T-cell (primary cell): ENCODE results near the gene CD22. TPM values are rescaled to one million over a fixed set of nuclear protein-coding genes. Genes with fewer than 3 reads are reported as not detected.

ENCODE experiments used
- ATAC-seq, 4 experiments: fragments of 200-7000 bp in 3 of 4; fragments of 150-1000 bp in 1 of 4; cut with Tn5 transposase; replicated peaks in 1 of 4; 1 replicate in 3 of 4; 2 replicates in 1 of 4; pipeline ENCODE4 v1.10.0; 2021; ENCODE audit warnings: moderate library complexity in 3 of 4, mild to moderate bottlenecking in 2 of 4, moderate number of reproducible peaks in 1 of 4
- CTCF ChIA-PET, 2 donors: fragments of 300-600 bp; sonication (Branson Sonifier 250); formaldehyde crosslinking; loops; one replicate each; lab custom pipeline; 2022; ENCODE audit warnings: antibody characterized with exemption in 2 of 2; lab: Charles Lee
- POLR2A ChIA-PET, 2 donors: fragments of 300-600 bp; sonication (Branson Sonifier 250); formaldehyde crosslinking; loops; one replicate each; lab custom pipeline; 2022; ENCODE audit warnings: antibody characterized with exemption in 2 of 2; lab: Charles Lee
- DNase-seq, 35 experiments: peaks; one replicate each; pipeline versions ENCODE4 v3.0.0 to v3.0.0-alpha.2; 2013 to 2023
- H3K27ac ChIP-seq: one replicate; pipeline ENCODE4 v1.5.1; 2013; ENCODE audit warnings: low read length
- H3K27me3 ChIP-seq, 2 experiments: replicated peaks in 1 of 2; 1 replicate in 1 of 2; 2 replicates in 1 of 2; pipeline versions ENCODE4 v1.6.1 to v1.7.0; 2013; ENCODE audit warnings: low read length in 1 of 2, mixed read lengths in 1 of 2; ENCODE audit not compliant: control insufficient read depth in 2 of 2, insufficient read depth in 2 of 2; ENCODE audit errors: extremely low read depth in 1 of 2
- H3K36me3 ChIP-seq, 2 donors: 1 replicate in 1 of 2; 2 replicates in 1 of 2; pipeline versions ENCODE4 v1.6.1 to v1.7.0; 2013; ENCODE audit warnings: low read length in 1 of 2; ENCODE audit not compliant: control insufficient read depth in 2 of 2, insufficient read depth in 1 of 2; ENCODE audit errors: extremely low read depth in 1 of 2
- H3K4me1 ChIP-seq, 2 experiments: 1 replicate in 1 of 2; 2 replicates in 1 of 2; pipeline versions ENCODE4 v1.6.1 to v1.7.0; 2013; ENCODE audit warnings: low read length in 2 of 2, mixed read lengths in 1 of 2; ENCODE audit not compliant: insufficient read depth in 2 of 2, control insufficient read depth in 1 of 2; ENCODE audit errors: extremely low read depth in 1 of 2
- H3K4me3 ChIP-seq, 2 donors: 1 replicate in 1 of 2; 2 replicates in 1 of 2; pipeline versions ENCODE4 v1.5.1 to v1.7.0; 2013; ENCODE audit warnings: mild to moderate bottlenecking in 2 of 2, low read length in 1 of 2, moderate library complexity in 1 of 2; ENCODE audit not compliant: control insufficient read depth in 1 of 2; ENCODE audit errors: extremely low read depth in 1 of 2
- H3K9me3 ChIP-seq: 2 replicates; pipeline ENCODE4 v1.7.0; 2013
- H3K27ac Mint-ChIP-seq, 2 donors: one replicate each; pipeline ENCODE4 v1.8.0; 2020 to 2021; ENCODE audit warnings: mild to moderate bottlenecking in 2 of 2, mixed read lengths in 2 of 2
- H3K27me3 Mint-ChIP-seq, 2 donors: one replicate each; pipeline ENCODE4 v1.8.0; 2021 to 2022; ENCODE audit warnings: mixed read lengths in 2 of 2
- H3K36me3 Mint-ChIP-seq: one replicate; pipeline ENCODE4 v1.8.0; 2021; ENCODE audit warnings: mixed read lengths
- H3K4me1 Mint-ChIP-seq, 3 donors: one replicate each; pipeline ENCODE4 v1.8.0; 2020 to 2022; ENCODE audit warnings: mixed read lengths in 3 of 3, mild to moderate bottlenecking in 1 of 3
- H3K4me3 Mint-ChIP-seq, 3 donors: one replicate each; pipeline ENCODE4 v1.8.0; 2020 to 2022; ENCODE audit warnings: mild to moderate bottlenecking in 3 of 3, mixed read lengths in 3 of 3, moderate library complexity in 3 of 3
- H3K9me3 Mint-ChIP-seq, 3 donors: one replicate each; pipeline ENCODE4 v1.8.0; 2020 to 2022; ENCODE audit warnings: mixed read lengths in 3 of 3
- WGBS: methylation state at CpG from one replicate; pipeline ENCODE4 v1.1.5; 2013; ENCODE audit warnings: missing lambda C conversion rate; ENCODE audit not compliant: insufficient coverage; 5-methylcytosine and 5-hydroxymethylcytosine counted together
- total RNA-seq, 35 experiments: library from RNA in 6 of 35; stranded (reverse) in 6 of 35; fragments of 120-200 nt in 1 of 35; gene quantifications; one replicate each; pipeline versions ENCODE4 v1.2.1 to v1.2.4 and lab custom pipeline; 2013 to 2026

The CD22 gene
- total RNA-seq, 5 donors from 2014 or later (not counting 1 experiment from before 2014, with no cell fraction given), result 6.6 to 25.7 (median 8.7) TPM

GRCh38 chr19:35314858-35315470 is 14.0 kb upstream of the CD22 start:
- ChIA-PET CTCF (interaction anchor here in 1 of 2 donors (0.6 kb wide), 1 partner anchor 41 kb away, joined by 4 read pairs; no protein-coding TSS in a partner anchor), POLR2A (no interaction called here)
- peaks cover 0 to 5% of the 10 kb centered on the region in 2 donors for H3K27me3 Mint-ChIP-seq
- Histone ChIP-seq H3K9me3 (no peaks in the 10 kb centered on the region), H3K4me1 (no peaks in the 10 kb centered on the region), H3K4me3 (no peak overlapping the region), H3K27me3 (peaks cover 0 to 24% of the 10 kb centered on the region in 2 experiments), H3K27ac (no peak overlapping the region), H3K36me3 (no peaks in the 10 kb centered on the region)
- DNase-seq, result no peak
- no peaks in the 10 kb centered on the region for H3K36me3 Mint-ChIP-seq
- ATAC-seq, result no peak
- H3K27ac Mint-ChIP-seq, result no peak overlapping the region
- H3K4me1 Mint-ChIP-seq, result peaks cover 0 to 9% (median 5%) of the 10 kb centered on the region in 3 donors
- no peaks in the 10 kb centered on the region for H3K9me3 Mint-ChIP-seq
- H3K4me3 Mint-ChIP-seq, result no peak overlapping the region
- 85% methylated on average over 8 of the region's 10 CpGs for WGBS

GRCh38 chr19:35315883-35316282 is 13.1 kb upstream of the CD22 start:
- Mint-ChIP-seq H3K4me3 (no peak overlapping the region), H3K9me3 (no peaks in the 10 kb centered on the region), H3K27me3 (peaks cover 0 to 5% of the 10 kb centered on the region in 2 donors), H3K27ac (no peak overlapping the region), H3K4me1 (peaks cover 0 to 9% (median 3%) of the 10 kb centered on the region in 3 donors), H3K36me3 (no peaks in the 10 kb centered on the region)
- POLR2A ChIA-PET, result no interaction called here
- CTCF ChIA-PET, result no interaction called here
- Histone ChIP-seq H3K36me3 (no peaks in the 10 kb centered on the region), H3K4me3 (no peak overlapping the region), H3K27ac (no peak overlapping the region), H3K27me3 (peaks cover 0 to 30% of the 10 kb centered on the region in 2 experiments), H3K9me3 (no peaks in the 10 kb centered on the region), H3K4me1 (no peaks in the 10 kb centered on the region)
- 100% methylated on average over 5 of the region's 9 CpGs for WGBS
- ATAC-seq, result no peak
- DNase-seq, result no peak

GRCh38 chr19:35316560-35316959 is 12.4 kb upstream of the CD22 start:
- peaks cover 0 to 9% (median 3%) of the 10 kb centered on the region in 3 donors for H3K4me1 Mint-ChIP-seq
- Histone ChIP-seq H3K9me3 (no peaks in the 10 kb centered on the region), H3K36me3 (no peaks in the 10 kb centered on the region), H3K4me3 (no peak overlapping the region), H3K27me3 (peaks cover 0 to 30% of the 10 kb centered on the region in 2 experiments), H3K4me1 (no peaks in the 10 kb centered on the region), H3K27ac (no peak overlapping the region)
- H3K4me3 Mint-ChIP-seq, result no peak overlapping the region
- DNase-seq, result no peak
- no peak for ATAC-seq
- WGBS, result 91% methylated on average over 5 of the region's 9 CpGs
- H3K36me3 Mint-ChIP-seq, result no peaks in the 10 kb centered on the region
- no peaks in the 10 kb centered on the region for H3K9me3 Mint-ChIP-seq
- peaks cover 0 to 5% of the 10 kb centered on the region in 2 donors for H3K27me3 Mint-ChIP-seq
- no peak overlapping the region for H3K27ac Mint-ChIP-seq
- CTCF ChIA-PET, result no interaction called here
- POLR2A ChIA-PET, result no interaction called here

GRCh38 chr19:35317464-35318043 is 11.4 kb upstream of the CD22 start:
- Histone ChIP-seq H3K27me3 (peaks cover 0 to 24% of the 10 kb centered on the region in 2 experiments), H3K27ac (no peak overlapping the region), H3K4me3 (no peak overlapping the region), H3K9me3 (no peaks in the 10 kb centered on the region), H3K36me3 (no peaks in the 10 kb centered on the region), H3K4me1 (no peaks in the 10 kb centered on the region)
- 75% methylated on average over 7 of the region's 7 CpGs for WGBS
- ATAC-seq, result no peak
- no peak overlapping the region for H3K27ac Mint-ChIP-seq
- H3K9me3 Mint-ChIP-seq, result peaks cover 3 to 4% (median 3%) of the 10 kb centered on the region in 3 donors
- no peak overlapping the region for H3K4me3 Mint-ChIP-seq
- CTCF ChIA-PET, result no interaction called here
- H3K36me3 Mint-ChIP-seq, result no peaks in the 10 kb centered on the region
- POLR2A ChIA-PET, result no interaction called here
- H3K4me1 Mint-ChIP-seq, result peaks cover 0 to 9% (median 3%) of the 10 kb centered on the region in 3 donors
- DNase-seq, result no peak
- peaks cover 0 to 5% of the 10 kb centered on the region in 2 donors for H3K27me3 Mint-ChIP-seq

GRCh38 chr19:35318679-35319448 is 10.1 kb upstream of the CD22 start:
- H3K36me3 Mint-ChIP-seq, result no peaks in the 10 kb centered on the region
- Histone ChIP-seq H3K27ac (no peak overlapping the region), H3K4me1 (no peaks in the 10 kb centered on the region), H3K9me3 (no peaks in the 10 kb centered on the region), H3K36me3 (no peaks in the 10 kb centered on the region), H3K27me3 (peaks cover 0 to 15% of the 10 kb centered on the region in 2 experiments), H3K4me3 (no peak overlapping the region)
- H3K27ac Mint-ChIP-seq, result no peak overlapping the region
- DNase-seq, result peak in 1 of 35 experiments; percentile 18
- H3K4me1 Mint-ChIP-seq, result peaks cover 0 to 9% (median 3%) of the 10 kb centered on the region in 3 donors
- ChIA-PET CTCF (no interaction called here), POLR2A (no interaction called here)
- peaks cover 3 to 4% (median 3%) of the 10 kb centered on the region in 3 donors for H3K9me3 Mint-ChIP-seq
- WGBS, result 82% methylated on average over 14 of the region's 16 CpGs
- no peak for ATAC-seq
- H3K4me3 Mint-ChIP-seq, result no peak overlapping the region
- H3K27me3 Mint-ChIP-seq, result peaks cover 0 to 5% of the 10 kb centered on the region in 2 donors

GRCh38 chr19:35320065-35320713 is 8.8 kb upstream of the CD22 start:
- WGBS, result 83% methylated on average over 5 of the region's 12 CpGs
- H3K36me3 ChIP-seq, result no peaks in the 10 kb centered on the region
- H3K27me3 Mint-ChIP-seq, result peaks cover 0 to 5% of the 10 kb centered on the region in 2 donors
- peaks cover 3 to 4% (median 3%) of the 10 kb centered on the region in 3 donors for H3K9me3 Mint-ChIP-seq
- H3K4me3 ChIP-seq, result no peak overlapping the region
- H3K27ac ChIP-seq, result no peak overlapping the region
- no peak overlapping the region for H3K4me3 Mint-ChIP-seq
- peaks cover 0 to 15% of the 10 kb centered on the region in 2 experiments for H3K27me3 ChIP-seq
- no peaks in the 10 kb centered on the region for H3K9me3 ChIP-seq
- no peak overlapping the region for H3K27ac Mint-ChIP-seq
- H3K36me3 Mint-ChIP-seq, result no peaks in the 10 kb centered on the region
- ATAC-seq (no peak), DNase-seq (no peak)
- H3K4me1 Mint-ChIP-seq, result peaks cover 0 to 9% (median 3%) of the 10 kb centered on the region in 3 donors
- no peaks in the 10 kb centered on the region for H3K4me1 ChIP-seq
- ChIA-PET CTCF (no interaction called here), POLR2A (no interaction called here)
